ENCODE results near the gene FAN1. TPM values are rescaled to one million over a fixed set of nuclear protein-coding genes. Genes with fewer than 3 reads are reported as not detected.

Gene FAN1
- total and polyA plus RNA-seq, 2 donors (not counting 1 experiment from before 2014, with no cell fraction given), result 10.6 to 21.3 TPM

DNA sequence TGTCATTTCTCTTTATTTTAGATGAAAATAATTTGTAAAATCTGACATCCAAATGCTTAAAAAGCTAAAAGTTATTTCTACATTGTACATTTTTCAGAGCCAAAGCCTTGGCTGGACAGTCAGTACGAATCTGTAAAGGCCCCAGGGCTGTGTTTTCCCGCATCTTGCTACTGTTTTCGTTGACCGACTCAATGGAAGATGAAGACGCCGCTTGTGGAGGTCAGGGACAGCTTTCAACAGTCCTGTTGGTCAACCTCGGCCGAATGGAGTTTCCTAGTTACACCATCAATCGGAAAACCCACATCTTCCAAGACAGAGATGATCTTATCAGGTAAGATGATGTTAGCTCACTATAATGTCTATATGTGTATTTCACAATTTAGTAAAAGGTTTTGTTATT is 10.0 kb downstream of the FAN1 start:
- no peak overlapping the region for H3K27ac Mint-ChIP-seq
- ATAC-seq (ENCODE audit: low read depth) (no peak), DNase-seq (no peak)
- H3K9me3 ChIP-seq (ENCODE audit: control extremely low read depth in 1 of 3, control insufficient read depth in 2 of 3, insufficient read depth in 1 of 3, low read length in 2 of 3), result no peaks in the 10 kb centered on the region
- peaks cover 1 to 17% of the 10 kb centered on the region in 2 experiments for H3K36me3 ChIP-seq (replicated peaks in 1 of 2; ENCODE audit: control extremely low read depth in 1 of 2, control insufficient read depth in 1 of 2, extremely low read depth in 1 of 2, insufficient read depth in 2 of 2, low read length in 1 of 2)
- no peaks in the 10 kb centered on the region for H3K79me2 ChIP-seq (ENCODE audit: control insufficient read depth, insufficient read depth, low read length)
- H3K4me1 ChIP-seq (ENCODE audit: control insufficient read depth in 2 of 2, insufficient read depth in 2 of 2, low read length in 2 of 2), result no peaks in the 10 kb centered on the region
- H3K4me3 ChIP-seq (ENCODE audit: control extremely low read depth in 1 of 5, extremely low read depth in 1 of 5, insufficient read depth in 1 of 5, low read depth in 2 of 5, low read length in 4 of 5), result no peak overlapping the region
- no peak overlapping the region for H3K4me3 Mint-ChIP-seq
- intact Hi-C loops (cut with micrococcal nuclease), result no loop called here
- H3K27ac ChIP-seq (ENCODE audit: low read length in 2 of 2), result no peak overlapping the region
- H3K9ac ChIP-seq (ENCODE audit: low read length), result no peak overlapping the region
- ChIA-PET POLR2A (no interaction called here), CTCF (interaction anchor here (1.3 kb wide), 1 partner anchor 215 kb away, joined by 4 read pairs; no protein-coding TSS in a partner anchor)
- 100% methylated on average over 4 of the region's 9 CpGs for WGBS (ENCODE audit: insufficient coverage)
- no peaks in the 10 kb centered on the region for H3K9me3 Mint-ChIP-seq (ENCODE audit: insufficient read depth)
- H2AFZ ChIP-seq (ENCODE audit: insufficient read depth, low read depth, low read length, poor library complexity, severe bottlenecking), result no peak overlapping the region
- H4K20me1 ChIP-seq (ENCODE audit: control insufficient read depth, insufficient read depth, low read length, poor library complexity, severe bottlenecking), result no peaks in the 10 kb centered on the region
- no peaks in the 10 kb centered on the region for H3K4me1 Mint-ChIP-seq
- H3K27me3 ChIP-seq (replicated peaks in 1 of 4; ENCODE audit: control extremely low read depth in 1 of 4, control insufficient read depth in 3 of 4, insufficient read depth in 4 of 4, low read length in 3 of 4), result no peaks in the 10 kb centered on the region
- H3K27me3 Mint-ChIP-seq, result no peaks in the 10 kb centered on the region
- no peak for TF ChIP-seq EZH2 (IDR thresholded peaks at IDR 0.05; ENCODE audit: borderline replicate concordance, insufficient read depth, low read depth, low read length, poor library complexity, severe bottlenecking)
- TF ChIP-seq, protein P1, sequence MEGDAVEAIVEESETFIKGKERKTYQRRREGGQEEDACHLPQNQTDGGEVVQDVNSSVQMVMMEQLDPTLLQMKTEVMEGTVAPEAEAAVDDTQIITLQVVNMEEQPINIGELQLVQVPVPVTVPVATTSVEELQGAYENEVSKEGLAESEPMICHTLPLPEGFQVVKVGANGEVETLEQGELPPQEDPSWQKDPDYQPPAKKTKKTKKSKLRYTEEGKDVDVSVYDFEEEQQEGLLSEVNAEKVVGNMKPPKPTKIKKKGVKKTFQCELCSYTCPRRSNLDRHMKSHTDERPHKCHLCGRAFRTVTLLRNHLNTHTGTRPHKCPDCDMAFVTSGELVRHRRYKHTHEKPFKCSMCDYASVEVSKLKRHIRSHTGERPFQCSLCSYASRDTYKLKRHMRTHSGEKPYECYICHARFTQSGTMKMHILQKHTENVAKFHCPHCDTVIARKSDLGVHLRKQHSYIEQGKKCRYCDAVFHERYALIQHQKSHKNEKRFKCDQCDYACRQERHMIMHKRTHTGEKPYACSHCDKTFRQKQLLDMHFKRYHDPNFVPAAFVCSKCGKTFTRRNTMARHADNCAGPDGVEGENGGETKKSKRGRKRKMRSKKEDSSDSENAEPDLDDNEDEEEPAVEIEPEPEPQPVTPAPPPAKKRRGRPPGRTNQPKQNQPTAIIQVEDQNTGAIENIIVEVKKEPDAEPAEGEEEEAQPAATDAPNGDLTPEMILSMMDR (IDR thresholded peaks at IDR 0.05), result no peak
- no peak overlapping the region for H3K4me2 ChIP-seq (replicated peaks; ENCODE audit: low read depth, low read length, poor library complexity, severe bottlenecking)

DNA sequence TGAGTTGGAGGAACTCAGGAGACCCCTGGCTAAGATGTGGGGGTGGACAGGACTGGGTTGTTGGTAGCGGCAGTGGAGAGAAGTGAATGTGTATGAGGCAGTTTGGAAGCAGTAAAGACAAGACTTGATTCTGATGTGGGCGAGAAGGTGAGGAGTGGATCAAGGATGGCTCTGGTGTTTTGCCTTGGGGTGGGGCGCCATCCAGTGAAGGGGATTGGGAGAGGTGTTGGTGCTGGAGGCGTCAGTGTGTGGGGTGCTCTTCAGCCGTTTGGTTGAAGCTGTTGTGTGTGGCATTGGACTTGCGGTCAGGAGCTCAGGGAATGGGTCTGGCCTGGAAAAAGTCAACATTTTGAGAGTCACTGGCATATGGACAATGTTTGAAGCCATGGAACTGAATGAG is 13.3 kb downstream of the FAN1 start:
- Histone ChIP-seq H4K20me1 (ENCODE audit: control insufficient read depth, insufficient read depth, low read length, poor library complexity, severe bottlenecking) (no peaks in the 10 kb centered on the region), H3K79me2 (ENCODE audit: control insufficient read depth, insufficient read depth, low read length) (no peaks in the 10 kb centered on the region), H3K4me3 (ENCODE audit: control extremely low read depth in 1 of 5, extremely low read depth in 1 of 5, insufficient read depth in 1 of 5, low read depth in 2 of 5, low read length in 4 of 5) (no peak overlapping the region), H3K4me2 (replicated peaks; ENCODE audit: low read depth, low read length, poor library complexity, severe bottlenecking) (no peak overlapping the region), H3K4me1 (ENCODE audit: control insufficient read depth in 2 of 2, insufficient read depth in 2 of 2, low read length in 2 of 2) (no peaks in the 10 kb centered on the region), H3K27me3 (replicated peaks in 1 of 4; ENCODE audit: control extremely low read depth in 1 of 4, control insufficient read depth in 3 of 4, insufficient read depth in 4 of 4, low read length in 3 of 4) (no peaks in the 10 kb centered on the region), H3K9me3 (ENCODE audit: control extremely low read depth in 1 of 3, control insufficient read depth in 2 of 3, insufficient read depth in 1 of 3, low read length in 2 of 3) (no peaks in the 10 kb centered on the region), H2AFZ (ENCODE audit: insufficient read depth, low read depth, low read length, poor library complexity, severe bottlenecking) (no peak overlapping the region), H3K36me3 (replicated peaks in 1 of 2; ENCODE audit: control extremely low read depth in 1 of 2, control insufficient read depth in 1 of 2, extremely low read depth in 1 of 2, insufficient read depth in 2 of 2, low read length in 1 of 2) (peaks cover 0 to 24% of the 10 kb centered on the region in 2 experiments), H3K9ac (ENCODE audit: low read length) (no peak overlapping the region), H3K27ac (ENCODE audit: low read length in 2 of 2) (no peak overlapping the region)
- no peak overlapping the region for H3K27ac Mint-ChIP-seq
- no peak for ATAC-seq (ENCODE audit: low read depth)
- no peak overlapping the region for H3K4me3 Mint-ChIP-seq
- TF ChIP-seq EZH2 (IDR thresholded peaks at IDR 0.05; ENCODE audit: borderline replicate concordance, insufficient read depth, low read depth, low read length, poor library complexity, severe bottlenecking), result no peak
- TF ChIP-seq, protein P1 (IDR thresholded peaks at IDR 0.05), result no peak
- DNase-seq, result no peak
- peaks cover 3% of the 10 kb centered on the region for H3K4me1 Mint-ChIP-seq
- CTCF ChIA-PET, result interaction anchor here (1.3 kb wide), 1 partner anchor 213 kb away, joined by 6 read pairs; no protein-coding TSS in a partner anchor
- intact Hi-C loops (cut with micrococcal nuclease), result no loop called here
- H3K9me3 Mint-ChIP-seq (ENCODE audit: insufficient read depth), result no peaks in the 10 kb centered on the region
- H3K27me3 Mint-ChIP-seq, result no peaks in the 10 kb centered on the region
- WGBS (ENCODE audit: insufficient coverage), result 89% methylated on average over 6 of the region's 6 CpGs
- POLR2A ChIA-PET, result interaction anchor here (0.6 kb wide), 1 partner anchor 14 kb away, joined by 3 read pairs; no protein-coding TSS in a partner anchor

All from B cell (primary cell).